ENCODE data around the gene KL. TPM values are rescaled to one million over a fixed set of nuclear protein-coding genes. Genes with fewer than 3 reads are reported as not detected.

KL gene
- total and polyA plus RNA-seq, 2 experiments from 2014 or later = not detected

GRCh38 chr13:33004511-33004910, 11.7 kb upstream of the KL start:
- no peak overlapping the region for H3K4me3 ChIP-seq

GRCh38 chr13:33006134-33006533, 10.1 kb upstream of the KL start:
- Histone ChIP-seq H3K27ac (no peak overlapping the region), H3K9me3 (ENCODE audit: low read depth) (peaks cover 2% of the 10 kb centered on the region), H3K27me3 (no peaks in the 10 kb centered on the region), H3K4me1 (ENCODE audit: low read depth) (no peaks in the 10 kb centered on the region), H3K36me3 (no peaks in the 10 kb centered on the region), H3K4me3 (no peak overlapping the region)
- no peak for TF ChIP-seq CTCF (IDR thresholded peaks at IDR 0.05; ENCODE audit: low read depth, low read length)
- no peak for DNase-seq (ENCODE audit: low read depth in 1 of 2, low spot score in 1 of 2)

More at GRCh38 chr13:33004511-33004910, 11.7 kb upstream of the KL start:
- no peak overlapping the region for H3K27ac ChIP-seq
- no peaks in the 10 kb centered on the region for H3K36me3 ChIP-seq
- H3K4me1 ChIP-seq (ENCODE audit: low read depth) = no peaks in the 10 kb centered on the region
- DNase-seq (ENCODE audit: low read depth in 1 of 2, low spot score in 1 of 2) = peak in 1 of 2 donors; percentile 64
- no peak for TF ChIP-seq CTCF (IDR thresholded peaks at IDR 0.05; ENCODE audit: low read depth, low read length)
- H3K9me3 ChIP-seq (ENCODE audit: low read depth) = peaks cover 2% of the 10 kb centered on the region
- no peaks in the 10 kb centered on the region for H3K27me3 ChIP-seq

GRCh38 chr13:33006638-33007037, 9.6 kb upstream of the KL start:
- no peaks in the 10 kb centered on the region for H3K36me3 ChIP-seq
- H3K4me1 ChIP-seq (ENCODE audit: low read depth) = no peaks in the 10 kb centered on the region
- no peaks in the 10 kb centered on the region for H3K27me3 ChIP-seq
- peaks cover 2% of the 10 kb centered on the region for H3K9me3 ChIP-seq (ENCODE audit: low read depth)
- no peak for TF ChIP-seq CTCF (IDR thresholded peaks at IDR 0.05; ENCODE audit: low read depth, low read length)
- H3K4me3 ChIP-seq = no peak overlapping the region
- no peak overlapping the region for H3K27ac ChIP-seq
- no peak for DNase-seq (ENCODE audit: low read depth in 1 of 2, low spot score in 1 of 2)

GRCh38 chr13:33007237-33007636, 9.0 kb upstream of the KL start:
- H3K4me3 ChIP-seq = no peak overlapping the region
- no peak for TF ChIP-seq CTCF (IDR thresholded peaks at IDR 0.05; ENCODE audit: low read depth, low read length)
- no peaks in the 10 kb centered on the region for H3K4me1 ChIP-seq (ENCODE audit: low read depth)
- no peaks in the 10 kb centered on the region for H3K27me3 ChIP-seq
- no peak for DNase-seq (ENCODE audit: low read depth in 1 of 2, low spot score in 1 of 2)
- peaks cover 2% of the 10 kb centered on the region for H3K9me3 ChIP-seq (ENCODE audit: low read depth)
- H3K27ac ChIP-seq = no peak overlapping the region
- no peaks in the 10 kb centered on the region for H3K36me3 ChIP-seq

- Histone ChIP-seq H3K4me1 (ENCODE audit: low read depth) (no peaks in the 10 kb centered on the region), H3K4me3 (no peak overlapping the region), H3K9me3 (ENCODE audit: low read depth) (peaks cover 2% of the 10 kb centered on the region), H3K27ac (no peak overlapping the region), H3K36me3 (no peaks in the 10 kb centered on the region), H3K27me3 (peaks cover 2% of the 10 kb centered on the region)
- DNase-seq (ENCODE audit: low read depth in 1 of 2, low spot score in 1 of 2) = no peak
- no peak for TF ChIP-seq CTCF (IDR thresholded peaks at IDR 0.05; ENCODE audit: low read depth, low read length)
These were observed 8.3 kb upstream of the KL start for GRCh38 chr13:33007950-33008349.

Data from cardiac muscle cell (in vitro differentiated cells and primary cell).